K562 (cell line): ENCODE measurements around the gene MON1A. TPM values are rescaled to one million over a fixed set of nuclear protein-coding genes. Genes with fewer than 3 reads are reported as not detected.

ENCODE experiments used
- polyA plus RNA-seq, 8 experiments: library from polyadenylated mRNA; depleted of rRNA in 4 of 8; stranded (reverse) in 5 of 8; unstranded in 3 of 8; fragments of >200 nt; fragmentation: Nextera tagmentation in 2 of 8; fragmentation: Illumina TruSeq in 1 of 8; extraction: Ambion mirVana in 2 of 8; extraction: Trizol in 1 of 8; gene quantifications; 2 replicates each; pipeline versions ENCODE4 v1.2.1 to v1.2.3, GENCODE V29; 2011 to 2014; ENCODE audit warnings: inconsistent platforms in 1 of 8, missing spikeins in 1 of 8
- small RNA-seq: library from RNA; depleted of rRNA; stranded (forward); fragments of <200 nt; gene quantifications from one replicate; pipeline ENCODE3, GENCODE V24; 2014
- total RNA-seq, 7 experiments: library from RNA; depleted of rRNA in 6 of 7; stranded (reverse); fragments of >200 nt in 6 of 7; fragmentation: Illumina TruSeq in 2 of 7; extraction: Trizol in 2 of 7; gene quantifications; 2 replicates each; pipeline versions ENCODE4 v1.2.1 to v1.2.3, GENCODE V29; 2011 to 2021; ENCODE audit warnings: low replicate concordance in 1 of 7

Gene MON1A
- total and polyA plus RNA-seq, 9 of the 15 experiments (the other 6 are each of a cell fraction or from before 2014, with no cell fraction given) = 1.1 to 13.8 (median 6.8) TPM

Small RNAs within 50 kb of the gene (small RNA-seq; reads per million reads assigned to genes)
- not detected for gene RN7SL217P

Other genes starting within 250 kb of the MON1A start
Only the 7 nearest of the 14 such genes appear.
- not detected in 2 replicates for gene CDHR4, start 129.9 kb downstream of the MON1A start, total RNA-seq (2014; rRNA removed)
- not detected in 2 replicates for gene CDHR4, start 129.9 kb downstream of the MON1A start, total RNA-seq (2014; rRNA removed; fragmentation: Illumina TruSeq; extraction: Trizol)
- gene CDHR4, start 129.9 kb downstream of the MON1A start, total RNA-seq (2015; rRNA removed; fragmentation: Illumina TruSeq; extraction: Trizol) = not detected in 2 replicates
- gene CDHR4, start 129.9 kb downstream of the MON1A start, total RNA-seq (2021) = not detected in 2 replicates
- 0.21 and 0.27 TPM in 2 replicates for gene CDHR4, start 129.9 kb downstream of the MON1A start, polyA plus RNA-seq (2011; rRNA removed)
- 0.11 TPM in 1 of 2 replicates, not detected in the other for gene CDHR4, start 129.9 kb downstream of the MON1A start, polyA plus RNA-seq (2014; fragmentation: Illumina TruSeq; extraction: Trizol)
- not detected for gene CDHR4, start 129.9 kb downstream of the MON1A start, polyA plus RNA-seq (2014; fragmentation: Nextera tagmentation; extraction: Ambion mirVana)
- 0.28 TPM in 1 of 2 replicates, not detected in the other for gene CDHR4, start 129.9 kb downstream of the MON1A start, polyA plus RNA-seq (2014; rRNA removed)
- 13.6 and 13.9 TPM in 2 replicates for gene INKA1, start 126.5 kb downstream of the MON1A start, total RNA-seq (2014; rRNA removed)
- 1.1 and 1.9 TPM in 2 replicates for gene INKA1, start 126.5 kb downstream of the MON1A start, total RNA-seq (2014; rRNA removed; fragmentation: Illumina TruSeq; extraction: Trizol)
- gene INKA1, start 126.5 kb downstream of the MON1A start, total RNA-seq (2015; rRNA removed; fragmentation: Illumina TruSeq; extraction: Trizol) = 6.7 and 7.6 TPM in 2 replicates
- 11.1 and 11.2 TPM in 2 replicates for gene INKA1, start 126.5 kb downstream of the MON1A start, total RNA-seq (2021)
- 5.2 and 7.2 TPM in 2 replicates for gene INKA1, start 126.5 kb downstream of the MON1A start, polyA plus RNA-seq (2011; rRNA removed)
- 3.9 and 7.5 TPM in 2 replicates for gene INKA1, start 126.5 kb downstream of the MON1A start, polyA plus RNA-seq (2014; fragmentation: Illumina TruSeq; extraction: Trizol)
- 1 to 10 TPM in 1 of 2 experiments, under 1 TPM in 1; 0.55 to 1.2 TPM for gene INKA1, start 126.5 kb downstream of the MON1A start, polyA plus RNA-seq (2014; fragmentation: Nextera tagmentation; extraction: Ambion mirVana)
- gene INKA1, start 126.5 kb downstream of the MON1A start, polyA plus RNA-seq (2014; rRNA removed) = 11.2 and 12.8 TPM in 2 replicates
- 2.0 and 2.6 TPM in 2 replicates for gene UBA7, start 115.9 kb downstream of the MON1A start, total RNA-seq (2014; rRNA removed)
- gene UBA7, start 115.9 kb downstream of the MON1A start, total RNA-seq (2014; rRNA removed; fragmentation: Illumina TruSeq; extraction: Trizol) = 0.57 and 0.80 TPM in 2 replicates
- gene UBA7, start 115.9 kb downstream of the MON1A start, total RNA-seq (2015; rRNA removed; fragmentation: Illumina TruSeq; extraction: Trizol) = 2.5 and 3.0 TPM in 2 replicates
- 3.3 and 3.7 TPM in 2 replicates for gene UBA7, start 115.9 kb downstream of the MON1A start, total RNA-seq (2021)
- gene UBA7, start 115.9 kb downstream of the MON1A start, polyA plus RNA-seq (2011; rRNA removed) = 2.2 and 3.8 TPM in 2 replicates
- gene UBA7, start 115.9 kb downstream of the MON1A start, polyA plus RNA-seq (2014; fragmentation: Illumina TruSeq; extraction: Trizol) = 1.7 and 1.8 TPM in 2 replicates
- under 1 TPM; 0.17 to 0.80 TPM for gene UBA7, start 115.9 kb downstream of the MON1A start, polyA plus RNA-seq (2014; fragmentation: Nextera tagmentation; extraction: Ambion mirVana)
- 2.0 and 3.3 TPM in 2 replicates for gene UBA7, start 115.9 kb downstream of the MON1A start, polyA plus RNA-seq (2014; rRNA removed)
- gene TRAIP, start 73.2 kb downstream of the MON1A start, total RNA-seq (2014; rRNA removed) = 16.3 and 17.6 TPM in 2 replicates
- 12.3 and 14.3 TPM in 2 replicates for gene TRAIP, start 73.2 kb downstream of the MON1A start, total RNA-seq (2014; rRNA removed; fragmentation: Illumina TruSeq; extraction: Trizol)
- gene TRAIP, start 73.2 kb downstream of the MON1A start, total RNA-seq (2015; rRNA removed; fragmentation: Illumina TruSeq; extraction: Trizol) = 14.6 and 17.3 TPM in 2 replicates
- 20.2 and 24.7 TPM in 2 replicates for gene TRAIP, start 73.2 kb downstream of the MON1A start, total RNA-seq (2021)
- gene TRAIP, start 73.2 kb downstream of the MON1A start, polyA plus RNA-seq (2011; rRNA removed) = 19.7 and 24.7 TPM in 2 replicates
- gene TRAIP, start 73.2 kb downstream of the MON1A start, polyA plus RNA-seq (2014; fragmentation: Illumina TruSeq; extraction: Trizol) = 20.4 and 21.2 TPM in 2 replicates
- 10 to 100 TPM; 37.5 to 38.6 TPM for gene TRAIP, start 73.2 kb downstream of the MON1A start, polyA plus RNA-seq (2014; fragmentation: Nextera tagmentation; extraction: Ambion mirVana)
- 17.8 and 23.0 TPM in 2 replicates for gene TRAIP, start 73.2 kb downstream of the MON1A start, polyA plus RNA-seq (2014; rRNA removed)
- gene CAMKV, start 59.9 kb downstream of the MON1A start, total RNA-seq (2014; rRNA removed) = 1.2 and 1.8 TPM in 2 replicates
- 0.51 and 0.73 TPM in 2 replicates for gene CAMKV, start 59.9 kb downstream of the MON1A start, total RNA-seq (2014; rRNA removed; fragmentation: Illumina TruSeq; extraction: Trizol)
- gene CAMKV, start 59.9 kb downstream of the MON1A start, total RNA-seq (2015; rRNA removed; fragmentation: Illumina TruSeq; extraction: Trizol) = 0.26 and 0.51 TPM in 2 replicates
- 2.3 and 2.7 TPM in 2 replicates for gene CAMKV, start 59.9 kb downstream of the MON1A start, total RNA-seq (2021)
- 1.0 and 1.5 TPM in 2 replicates for gene CAMKV, start 59.9 kb downstream of the MON1A start, polyA plus RNA-seq (2011; rRNA removed)
- gene CAMKV, start 59.9 kb downstream of the MON1A start, polyA plus RNA-seq (2014; fragmentation: Illumina TruSeq; extraction: Trizol) = 0.79 and 1.4 TPM in 2 replicates
- under 1 TPM; 0.08 to 0.22 TPM for gene CAMKV, start 59.9 kb downstream of the MON1A start, polyA plus RNA-seq (2014; fragmentation: Nextera tagmentation; extraction: Ambion mirVana)
- 1.5 and 1.7 TPM in 2 replicates for gene CAMKV, start 59.9 kb downstream of the MON1A start, polyA plus RNA-seq (2014; rRNA removed)
- 3.8 and 3.9 TPM in 2 replicates for gene MST1R, start 25.9 kb downstream of the MON1A start, total RNA-seq (2014; rRNA removed)
- 1.3 and 1.9 TPM in 2 replicates for gene MST1R, start 25.9 kb downstream of the MON1A start, total RNA-seq (2014; rRNA removed; fragmentation: Illumina TruSeq; extraction: Trizol)
- gene MST1R, start 25.9 kb downstream of the MON1A start, total RNA-seq (2015; rRNA removed; fragmentation: Illumina TruSeq; extraction: Trizol) = 2.0 TPM in 2 replicates
- 8.1 and 9.1 TPM in 2 replicates for gene MST1R, start 25.9 kb downstream of the MON1A start, total RNA-seq (2021)
- gene MST1R, start 25.9 kb downstream of the MON1A start, polyA plus RNA-seq (2011; rRNA removed) = 10.0 and 12.5 TPM in 2 replicates
- 4.2 and 5.3 TPM in 2 replicates for gene MST1R, start 25.9 kb downstream of the MON1A start, polyA plus RNA-seq (2014; fragmentation: Illumina TruSeq; extraction: Trizol)
- gene MST1R, start 25.9 kb downstream of the MON1A start, polyA plus RNA-seq (2014; fragmentation: Nextera tagmentation; extraction: Ambion mirVana) = 1 to 10 TPM; 2.6 to 2.7 TPM
- gene MST1R, start 25.9 kb downstream of the MON1A start, polyA plus RNA-seq (2014; rRNA removed) = 5.3 and 10.1 TPM in 2 replicates
- gene RBM6, start 10.3 kb upstream of the MON1A start, total RNA-seq (2014; rRNA removed) = 53.2 and 54.8 TPM in 2 replicates
- 63.2 and 73.7 TPM in 2 replicates for gene RBM6, start 10.3 kb upstream of the MON1A start, total RNA-seq (2014; rRNA removed; fragmentation: Illumina TruSeq; extraction: Trizol)
- gene RBM6, start 10.3 kb upstream of the MON1A start, total RNA-seq (2015; rRNA removed; fragmentation: Illumina TruSeq; extraction: Trizol) = 72.0 and 80.3 TPM in 2 replicates
- 50.2 and 54.8 TPM in 2 replicates for gene RBM6, start 10.3 kb upstream of the MON1A start, total RNA-seq (2021)
- 49.9 and 57.8 TPM in 2 replicates for gene RBM6, start 10.3 kb upstream of the MON1A start, polyA plus RNA-seq (2011; rRNA removed)
- 66.3 and 82.2 TPM in 2 replicates for gene RBM6, start 10.3 kb upstream of the MON1A start, polyA plus RNA-seq (2014; fragmentation: Illumina TruSeq; extraction: Trizol)
- 10 to 100 TPM; 19.9 to 36.9 TPM for gene RBM6, start 10.3 kb upstream of the MON1A start, polyA plus RNA-seq (2014; fragmentation: Nextera tagmentation; extraction: Ambion mirVana)
- gene RBM6, start 10.3 kb upstream of the MON1A start, polyA plus RNA-seq (2014; rRNA removed) = 61.1 and 63.4 TPM in 2 replicates